Measurements from ENCODE around the gene PRKCA. TPM values are rescaled to one million over a fixed set of nuclear protein-coding genes. Genes with fewer than 3 reads are reported as not detected.

The PRKCA gene
- total and polyA plus RNA-seq, 9 of the 15 experiments (the other 6 are each of a cell fraction or from before 2014, with no cell fraction given), result 3.2 to 33.0 (median 17.8) TPM

DNA sequence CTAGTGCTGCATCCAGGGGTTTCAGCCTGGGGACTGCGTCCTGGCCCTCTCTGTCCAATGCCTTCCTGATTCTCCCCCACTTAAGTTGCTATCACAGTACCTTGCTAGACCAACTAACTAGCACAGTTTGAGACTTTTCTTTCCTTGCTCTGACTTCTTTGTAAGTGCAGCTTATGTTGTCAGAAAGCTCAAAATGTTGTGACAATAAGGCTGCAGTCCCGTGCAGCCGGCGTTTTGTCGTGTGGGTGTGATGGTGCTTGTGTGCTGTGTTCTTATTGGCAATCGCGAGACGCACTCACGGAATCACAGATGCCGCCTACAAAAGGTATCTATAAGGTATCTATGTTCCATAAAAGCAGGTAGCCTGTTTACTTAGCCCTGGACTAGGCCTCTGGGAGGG lies 132.8 kb downstream of the PRKCA start:
- in situ Hi-C loops (cut with MboI) (no loop called here), intact Hi-C loops (cut with micrococcal nuclease) (no loop called here)
- Histone ChIP-seq H3K79me2 (ENCODE audit: control insufficient read depth, insufficient read depth, low read length) (peaks cover 17% of the 10 kb centered on the region; the same call in 2 of the 3 replicates), H3K9me1 (ENCODE audit: control insufficient read depth, insufficient read depth, low read length) (no peaks in the 10 kb centered on the region), H3K27me3 (ENCODE audit: control insufficient read depth in 2 of 2, insufficient read depth in 2 of 2, low read length in 2 of 2) (no peaks in the 10 kb centered on the region), H3K4me1 (replicated peaks in 1 of 2; ENCODE audit: control insufficient read depth in 2 of 2, insufficient read depth in 2 of 2, low read length in 2 of 2) (peaks cover 0 to 3% of the 10 kb centered on the region in 2 experiments; a peak in 2 of 5 replicates), H3K4me2 (ENCODE audit: insufficient read depth, low read length) (no peak overlapping the region), H3K36me3 (ENCODE audit: control insufficient read depth, insufficient read depth, low read length) (no peaks in the 10 kb centered on the region), H3K27ac (ENCODE audit: extremely low read depth, low read depth, low read length) (no peak overlapping the region), H2AFZ (ENCODE audit: low read depth, low read length) (no peak overlapping the region), H3K9ac (ENCODE audit: insufficient read depth in 1 of 2, low read depth in 2 of 2, low read length in 2 of 2) (no peak overlapping the region), H3K9me3 (replicated peaks; ENCODE audit: control insufficient read depth, insufficient read depth, low read depth, low read length) (no peaks in the 10 kb centered on the region), H3K4me3 (no peak overlapping the region), H4K20me1 (replicated peaks; ENCODE audit: control insufficient read depth, insufficient read depth, low read length) (no peaks in the 10 kb centered on the region)
- FAIRE-seq (no peak), ATAC-seq (no peak), DNase-seq (ENCODE audit: extremely low read depth in 1 of 4, low spot score in 3 of 4) (no peak)
- no TSS peak for BruUV-seq (replicated peaks)
- WGBS (ENCODE audit: insufficient coverage, low coverage, missing lambda C conversion rate), result 91% methylated on average over 10 of the region's 10 CpGs
- ChIA-PET CTCF (ENCODE audit: low intra/inter-chr PET ratio) (no interaction called here), POLR2A (interaction anchor here (0.6 to 1.0 kb wide), 2 partner anchors 27 to 822 kb away, joined by 3 read pairs; no protein-coding TSS in a partner anchor)
- TF ChIP-seq CHD1 (IDR thresholded peaks at IDR 0.05; ENCODE audit: low read length) (no peak), TFAP4 (CRISPR knock-in tag; IDR thresholded peaks at IDR 0.05; ENCODE audit: borderline replicate concordance) (no peak), NFXL1 (CRISPR knock-in tag; IDR thresholded peaks at IDR 0.05) (no peak), NR3C1 (CRISPR knock-in tag; IDR thresholded peaks at IDR 0.05) (no peak), YBX1 (IDR thresholded peaks at IDR 0.05) (no peak), XRCC4 (IDR thresholded peaks at IDR 0.05; ENCODE audit: extremely low read depth, insufficient read depth, insufficient read length) (no peak), HOXB6 (CRISPR knock-in tag; IDR thresholded peaks at IDR 0.05; ENCODE audit: borderline replicate concordance) (no peak), ZNF436 (CRISPR knock-in tag; IDR thresholded peaks at IDR 0.05) (no peak), SMARCB1 (IDR thresholded peaks at IDR 0.05; ENCODE audit: insufficient read length, low read depth) (no peak), CLOCK (CRISPR knock-in tag; IDR thresholded peaks at IDR 0.05; ENCODE audit: borderline replicate concordance) (no peak), EZH2 (IDR thresholded peaks at IDR 0.05; ENCODE audit: borderline replicate concordance, low read depth, low read length) (no peak), SIX5 (IDR thresholded peaks at IDR 0.05; ENCODE audit: borderline replicate concordance in 1 of 2, insufficient read depth in 1 of 2, low read depth in 1 of 2, low read length in 2 of 2) (no peak), YY1 (IDR thresholded peaks at IDR 0.05; ENCODE audit: borderline replicate concordance in 1 of 3, control insufficient read depth in 1 of 3, extremely low read depth in 1 of 3, insufficient read depth in 3 of 3, insufficient read length in 1 of 3, insufficient replicate concordance in 2 of 3, low read depth in 1 of 3, low read length in 2 of 3) (no peak)
- TF ChIP-seq, protein P1, sequence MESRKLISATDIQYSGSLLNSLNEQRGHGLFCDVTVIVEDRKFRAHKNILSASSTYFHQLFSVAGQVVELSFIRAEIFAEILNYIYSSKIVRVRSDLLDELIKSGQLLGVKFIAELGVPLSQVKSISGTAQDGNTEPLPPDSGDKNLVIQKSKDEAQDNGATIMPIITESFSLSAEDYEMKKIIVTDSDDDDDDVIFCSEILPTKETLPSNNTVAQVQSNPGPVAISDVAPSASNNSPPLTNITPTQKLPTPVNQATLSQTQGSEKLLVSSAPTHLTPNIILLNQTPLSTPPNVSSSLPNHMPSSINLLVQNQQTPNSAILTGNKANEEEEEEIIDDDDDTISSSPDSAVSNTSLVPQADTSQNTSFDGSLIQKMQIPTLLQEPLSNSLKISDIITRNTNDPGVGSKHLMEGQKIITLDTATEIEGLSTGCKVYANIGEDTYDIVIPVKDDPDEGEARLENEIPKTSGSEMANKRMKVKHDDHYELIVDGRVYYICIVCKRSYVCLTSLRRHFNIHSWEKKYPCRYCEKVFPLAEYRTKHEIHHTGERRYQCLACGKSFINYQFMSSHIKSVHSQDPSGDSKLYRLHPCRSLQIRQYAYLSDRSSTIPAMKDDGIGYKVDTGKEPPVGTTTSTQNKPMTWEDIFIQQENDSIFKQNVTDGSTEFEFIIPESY (CRISPR knock-in tag; IDR thresholded peaks at IDR 0.05), result no peak
- TF ChIP-seq, protein P2, sequence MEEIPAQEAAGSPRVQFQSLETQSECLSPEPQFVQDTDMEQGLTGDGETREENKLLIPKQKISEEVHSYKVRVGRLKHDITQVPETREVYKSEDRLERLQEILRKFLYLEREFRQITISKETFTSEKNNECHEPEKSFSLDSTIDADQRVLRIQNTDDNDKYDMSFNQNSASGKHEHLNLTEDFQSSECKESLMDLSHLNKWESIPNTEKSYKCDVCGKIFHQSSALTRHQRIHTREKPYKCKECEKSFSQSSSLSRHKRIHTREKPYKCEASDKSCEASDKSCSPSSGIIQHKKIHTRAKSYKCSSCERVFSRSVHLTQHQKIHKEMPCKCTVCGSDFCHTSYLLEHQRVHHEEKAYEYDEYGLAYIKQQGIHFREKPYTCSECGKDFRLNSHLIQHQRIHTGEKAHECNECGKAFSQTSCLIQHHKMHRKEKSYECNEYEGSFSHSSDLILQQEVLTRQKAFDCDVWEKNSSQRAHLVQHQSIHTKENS (CRISPR knock-in tag; IDR thresholded peaks at IDR 0.05), result no peak

Measured in K562 (cell line).